ENCODE data around the gene CLSTN2.

The CLSTN2 gene

GRCh38 chr3:140586311-140586710 lies 651.3 kb downstream of the CLSTN2 start:
- DNase-seq, result no peak
- no peak overlapping the region for H3K27ac ChIP-seq (ENCODE audit: low read length)

GRCh38 chr3:140588558-140588957 lies 653.6 kb downstream of the CLSTN2 start:
- Histone ChIP-seq H3F3A (ENCODE audit: insufficient read depth, low read length) (no peaks in the 10 kb centered on the region), H3K79me2 (ENCODE audit: low read length) (no peaks in the 10 kb centered on the region), H3K4me1 (ENCODE audit: low read length) (no peaks in the 10 kb centered on the region), H3K9me3 (replicated peaks; ENCODE audit: insufficient read depth, low read length) (no peaks in the 10 kb centered on the region), H3K9me2 (replicated peaks; ENCODE audit: insufficient read depth, low read length) (no peaks in the 10 kb centered on the region), H4K20me1 (ENCODE audit: insufficient read depth, low read length) (no peaks in the 10 kb centered on the region), H3K36me3 (replicated peaks; ENCODE audit: insufficient read depth, low read length) (no peaks in the 10 kb centered on the region), H3K27me3 (replicated peaks; ENCODE audit: insufficient read depth, low read length) (no peaks in the 10 kb centered on the region), H3K4me3 (ENCODE audit: low read length) (no peak overlapping the region), H2AFZ (ENCODE audit: low read length) (no peak overlapping the region), H3K9ac (ENCODE audit: low read length) (no peak overlapping the region), H3K27ac (ENCODE audit: low read length) (no peak overlapping the region), H3K4me2 (ENCODE audit: low read depth, low read length) (no peak overlapping the region)
- TF ChIP-seq EZH2 (optimal IDR thresholded peaks at IDR 0.05; ENCODE audit: low read depth, low read length), result no peak
- TF ChIP-seq EZH2phosphoT487 (IDR thresholded peaks at IDR 0.05; ENCODE audit: low read length), result no peak
- no peak for TF ChIP-seq CTCF (IDR thresholded peaks at IDR 0.05; ENCODE audit: low read length)
- DNase-seq, result no peak

More at GRCh38 chr3:140586311-140586710, 651.3 kb downstream of the CLSTN2 start:
- no peaks in the 10 kb centered on the region for H3K9me3 ChIP-seq (replicated peaks; ENCODE audit: insufficient read depth, low read length)
- no peaks in the 10 kb centered on the region for H4K20me1 ChIP-seq (ENCODE audit: insufficient read depth, low read length)
- H3K9ac ChIP-seq (ENCODE audit: low read length), result no peak overlapping the region
- H3K36me3 ChIP-seq (replicated peaks; ENCODE audit: insufficient read depth, low read length), result no peaks in the 10 kb centered on the region
- H3K4me3 ChIP-seq (ENCODE audit: low read length), result no peak overlapping the region
- H3K9me2 ChIP-seq (replicated peaks; ENCODE audit: insufficient read depth, low read length), result no peaks in the 10 kb centered on the region
- no peak for TF ChIP-seq EZH2 (optimal IDR thresholded peaks at IDR 0.05; ENCODE audit: low read depth, low read length)
- no peak for TF ChIP-seq CTCF (IDR thresholded peaks at IDR 0.05; ENCODE audit: low read length)
- no peak for TF ChIP-seq EZH2phosphoT487 (IDR thresholded peaks at IDR 0.05; ENCODE audit: low read length)
- no peaks in the 10 kb centered on the region for H3K4me1 ChIP-seq (ENCODE audit: low read length)
- no peak overlapping the region for H2AFZ ChIP-seq (ENCODE audit: low read length)
- H3K79me2 ChIP-seq (ENCODE audit: low read length), result no peaks in the 10 kb centered on the region
- H3K4me2 ChIP-seq (ENCODE audit: low read depth, low read length), result no peak overlapping the region
- H3K27me3 ChIP-seq (replicated peaks; ENCODE audit: insufficient read depth, low read length), result no peaks in the 10 kb centered on the region
- H3F3A ChIP-seq (ENCODE audit: insufficient read depth, low read length), result no peaks in the 10 kb centered on the region

DNA sequence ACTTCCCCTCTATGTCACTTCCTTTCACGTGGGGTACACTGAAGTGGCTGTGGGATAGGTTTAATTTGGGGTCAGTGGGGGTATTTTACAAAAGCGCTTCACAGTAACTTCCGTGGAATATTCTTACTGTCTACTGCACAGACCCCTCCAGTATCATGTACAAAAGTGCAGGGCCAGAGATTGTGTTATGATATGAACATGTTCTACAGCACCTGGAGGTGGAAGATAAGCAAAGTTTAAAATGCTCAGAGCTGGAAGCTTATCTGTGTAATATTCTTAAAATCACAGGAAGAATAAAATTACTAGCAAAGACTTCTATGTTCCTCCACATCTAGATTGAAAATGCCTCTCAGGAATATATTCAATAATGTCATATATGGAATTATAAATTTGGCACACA lies 658.8 kb downstream of the CLSTN2 start:
- Histone ChIP-seq H2AFZ (ENCODE audit: low read length) (no peak overlapping the region), H3F3A (ENCODE audit: insufficient read depth, low read length) (no peaks in the 10 kb centered on the region), H3K9me3 (replicated peaks; ENCODE audit: insufficient read depth, low read length) (no peaks in the 10 kb centered on the region), H4K20me1 (ENCODE audit: insufficient read depth, low read length) (no peaks in the 10 kb centered on the region), H3K27me3 (replicated peaks; ENCODE audit: insufficient read depth, low read length) (no peaks in the 10 kb centered on the region), H3K4me2 (ENCODE audit: low read depth, low read length) (no peak overlapping the region), H3K79me2 (ENCODE audit: low read length) (no peaks in the 10 kb centered on the region), H3K4me1 (ENCODE audit: low read length) (no peaks in the 10 kb centered on the region), H3K27ac (ENCODE audit: low read length) (no peak overlapping the region), H3K36me3 (replicated peaks; ENCODE audit: insufficient read depth, low read length) (no peaks in the 10 kb centered on the region), H3K4me3 (ENCODE audit: low read length) (no peak overlapping the region), H3K9ac (ENCODE audit: low read length) (no peak overlapping the region), H3K9me2 (replicated peaks; ENCODE audit: insufficient read depth, low read length) (no peaks in the 10 kb centered on the region)
- TF ChIP-seq EZH2 (optimal IDR thresholded peaks at IDR 0.05; ENCODE audit: low read depth, low read length) (no peak), EZH2phosphoT487 (IDR thresholded peaks at IDR 0.05; ENCODE audit: low read length) (no peak)
- DNase-seq, result no peak

DNA sequence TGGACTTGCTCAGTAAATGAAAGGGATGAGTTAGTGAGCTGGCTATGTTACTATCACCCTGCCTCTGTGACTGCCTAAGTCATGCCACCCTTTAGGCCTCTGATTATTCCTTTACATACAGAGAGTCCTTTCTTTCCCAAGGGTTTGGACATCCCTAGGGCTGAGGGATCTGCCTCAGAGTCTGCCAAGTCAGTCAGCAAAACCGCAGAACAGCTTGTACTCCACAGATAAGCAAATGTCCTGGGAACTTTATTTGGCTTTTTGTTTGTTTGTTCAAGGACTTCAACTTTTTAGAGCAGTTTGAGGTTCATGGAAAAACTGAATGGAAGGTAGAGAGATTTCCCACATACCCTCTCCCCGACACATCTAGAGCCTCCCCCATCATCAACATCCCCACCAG lies 660.3 kb downstream of the CLSTN2 start:
- TF ChIP-seq EZH2phosphoT487 (IDR thresholded peaks at IDR 0.05; ENCODE audit: low read length) (no peak), EZH2 (optimal IDR thresholded peaks at IDR 0.05; ENCODE audit: low read depth, low read length) (no peak), CTCF (IDR thresholded peaks at IDR 0.05; ENCODE audit: low read length) (no peak)
- no peaks in the 10 kb centered on the region for H3K79me2 ChIP-seq (ENCODE audit: low read length)
- no peak overlapping the region for H3K4me3 ChIP-seq (ENCODE audit: low read length)
- H3F3A ChIP-seq (ENCODE audit: insufficient read depth, low read length), result no peaks in the 10 kb centered on the region
- H3K4me1 ChIP-seq (ENCODE audit: low read length), result no peaks in the 10 kb centered on the region
- H3K9me3 ChIP-seq (replicated peaks; ENCODE audit: insufficient read depth, low read length), result no peaks in the 10 kb centered on the region
- no peak overlapping the region for H2AFZ ChIP-seq (ENCODE audit: low read length)
- no peak overlapping the region for H3K9ac ChIP-seq (ENCODE audit: low read length)
- H3K9me2 ChIP-seq (replicated peaks; ENCODE audit: insufficient read depth, low read length), result no peaks in the 10 kb centered on the region
- no peaks in the 10 kb centered on the region for H3K36me3 ChIP-seq (replicated peaks; ENCODE audit: insufficient read depth, low read length)
- H3K27ac ChIP-seq (ENCODE audit: low read length), result no peak overlapping the region
- H3K4me2 ChIP-seq (ENCODE audit: low read depth, low read length), result no peak overlapping the region
- no peak for DNase-seq
- H3K27me3 ChIP-seq (replicated peaks; ENCODE audit: insufficient read depth, low read length), result no peaks in the 10 kb centered on the region
- H4K20me1 ChIP-seq (ENCODE audit: insufficient read depth, low read length), result no peaks in the 10 kb centered on the region

Measured in MM.1S (cell line).